GM10847 (cell line): ENCODE measurements around the gene CCL13.

Source experiments
- POLR2A ChIP-seq: IDR thresholded peaks from 2 replicates; pipeline ENCODE4 v1.6.1; 2011; ENCODE audit not compliant: insufficient read length; ENCODE audit errors: extremely low read depth

CCL13 gene

GRCh38 chr17:34358631-34359030 is 2.4 kb downstream of the CCL13 start:
- TF ChIP-seq POLR2A, result no peak

GRCh38 chr17:34360601-34361270 is 4.5 kb downstream of the CCL13 start:
- TF ChIP-seq POLR2A, result no peak

GRCh38 chr17:34361478-34362061 is 5.3 kb downstream of the CCL13 start:
- no peak for TF ChIP-seq POLR2A

GRCh38 chr17:34363183-34363661 is 6.9 kb downstream of the CCL13 start, which contains the start of gene CCL1:
Gene CCL1, minus strand, starts transcription at chr17:34363233. Its CDS starts 72 bp downstream, at chr17:34363161.
- no peak for TF ChIP-seq POLR2A

- TF ChIP-seq POLR2A, result no peak
These were observed 8.5 kb downstream of the CCL13 start for GRCh38 chr17:34364751-34365150.

- TF ChIP-seq POLR2A, result no peak
These were observed 9.1 kb downstream of the CCL13 start for GRCh38 chr17:34365340-34365739.

GRCh38 chr17:34366010-34366409 is 9.7 kb downstream of the CCL13 start:
- TF ChIP-seq POLR2A, result no peak

GRCh38 chr17:34366529-34367107 is 10.3 kb downstream of the CCL13 start:
- no peak for TF ChIP-seq POLR2A

GRCh38 chr17:34367486-34368195 is 11.4 kb downstream of the CCL13 start:
- TF ChIP-seq POLR2A, result no peak

GRCh38 chr17:34368196-34368945 is 12.1 kb downstream of the CCL13 start:
- TF ChIP-seq POLR2A, result no peak

- no peak for TF ChIP-seq POLR2A
These were observed 12.7 kb downstream of the CCL13 start for GRCh38 chr17:34368946-34369500.

GRCh38 chr17:34369571-34369970 is 13.3 kb downstream of the CCL13 start:
- no peak for TF ChIP-seq POLR2A

- no peak for TF ChIP-seq POLR2A
These were observed 14.2 kb downstream of the CCL13 start for GRCh38 chr17:34370376-34370996.

- no peak for TF ChIP-seq POLR2A
These were observed 14.7 kb downstream of the CCL13 start for GRCh38 chr17:34370997-34371395.
